HepG2 (cell line): ENCODE measurements around the gene HOXA11. TPM values are rescaled to one million over a fixed set of nuclear protein-coding genes. Genes with fewer than 3 reads are reported as not detected.
A peak's percentile ranks its signal among the peaks of the same experiment; 100 is the strongest.

Experiments used
- DMTF1 ChIP-seq: sonication (generic); formaldehyde crosslinking; IDR thresholded peaks from 2 replicates; pipeline ENCODE4 v1.4.0; 2020; ENCODE audit warnings: mild to moderate bottlenecking, missing genetic modification reagents
- JUND ChIP-seq: sonication (generic); formaldehyde crosslinking; IDR thresholded peaks from 2 replicates; pipeline ENCODE4 v1.8.0; 2022; ENCODE audit warnings: mild to moderate bottlenecking, missing genetic modification reagents
- KDM5B ChIP-seq: sonication (generic); formaldehyde crosslinking; IDR thresholded peaks from 2 replicates; pipeline ENCODE4 v1.4.0; 2020; ENCODE audit warnings: missing genetic modification reagents, mild to moderate bottlenecking, borderline replicate concordance
- PAXIP1 ChIP-seq: sonication (generic); formaldehyde crosslinking; conservative IDR thresholded peaks from 2 replicates; pipeline ENCODE4 v1.4.0; 2020; ENCODE audit warnings: mild to moderate bottlenecking, missing genetic modification reagents, moderate library complexity
- PHF20 ChIP-seq: sonication (generic); formaldehyde crosslinking; IDR thresholded peaks from 2 replicates; pipeline ENCODE4 v1.5.0; 2020; ENCODE audit warnings: mild to moderate bottlenecking, missing genetic modification reagents
- TAF15 ChIP-seq: fragments of 200-400 bp; formaldehyde crosslinking; IDR thresholded peaks from one replicate; pipeline ENCODE4 v1.6.1; 2018; ENCODE audit warnings: mild to moderate bottlenecking, low read depth, low read length; ENCODE audit not compliant: poor library complexity, severe bottlenecking
- TBP ChIP-seq: sonication (generic); formaldehyde crosslinking; IDR thresholded peaks from 2 replicates; pipeline ENCODE4 v1.5.0; 2020; ENCODE audit warnings: missing genetic modification reagents
- TBX2 ChIP-seq: sonication (generic); formaldehyde crosslinking; IDR thresholded peaks from 2 replicates; pipeline ENCODE4 v1.5.0; 2020; ENCODE audit warnings: missing genetic modification reagents, mild to moderate bottlenecking, borderline replicate concordance
- ZBTB49 ChIP-seq: sonication (generic); formaldehyde crosslinking; IDR thresholded peaks from 2 replicates; pipeline ENCODE4 v1.4.0; 2020; ENCODE audit warnings: missing genetic modification reagents, borderline replicate concordance
- ZMAT3 ChIP-seq: sonication (generic); formaldehyde crosslinking; conservative IDR thresholded peaks from 2 replicates; pipeline ENCODE4 v1.7.0; 2021; ENCODE audit warnings: missing genetic modification reagents
- ZNF18 ChIP-seq: sonication (generic); formaldehyde crosslinking; IDR thresholded peaks from 2 replicates; pipeline ENCODE4 v1.8.0; 2022; ENCODE audit warnings: mild to moderate bottlenecking, missing genetic modification reagents; ENCODE audit not compliant: insufficient replicate concordance
- ZNF367 ChIP-seq: sonication (generic); formaldehyde crosslinking; IDR thresholded peaks from 2 replicates; pipeline ENCODE4 v1.4.0; 2020; ENCODE audit warnings: missing genetic modification reagents, borderline replicate concordance
- ZNF580 ChIP-seq: IDR thresholded peaks from 2 replicates; pipeline ENCODE4 v1.6.1; 2016; ENCODE audit warnings: low read depth, borderline replicate concordance
- ZNF878 ChIP-seq: sonication (generic); formaldehyde crosslinking; IDR thresholded peaks from 2 replicates; pipeline ENCODE4 v1.8.1; 2023; ENCODE audit warnings: mild to moderate bottlenecking, missing genetic modification reagents, moderate library complexity
- polyA plus RNA-seq, 8 experiments: library from polyadenylated mRNA; depleted of rRNA in 3 of 8; stranded (reverse) in 7 of 8; unstranded in 1 of 8; fragments of >200 nt; fragmentation: Illumina TruSeq in 4 of 8; extraction: Trizol in 4 of 8; gene quantifications; 2 replicates each; pipeline versions ENCODE4 v1.2.1 to v1.2.3, GENCODE V29; 2011 to 2016; ENCODE audit warnings: low read depth in 4 of 8, missing spikeins in 1 of 8, mixed read lengths in 1 of 8; ENCODE audit not compliant: insufficient read depth in 1 of 8
- total RNA-seq, 5 experiments: library from RNA; depleted of rRNA; stranded (reverse); fragments of >200 nt; fragmentation: Illumina TruSeq; extraction: Trizol; gene quantifications; 2 replicates each; pipeline ENCODE4 v1.2.3, GENCODE V29; 2016; ENCODE audit warnings: low read depth in 1 of 5

HOXA11 gene
- total and polyA plus RNA-seq, 2 of the 13 experiments (the other 11 are each of a cell fraction or from before 2014, with no cell fraction given): not detected

- no peak for TF ChIP-seq ZNF580 (CRISPR knock-in tag)
- peak; percentile 74 for TF ChIP-seq TBX2 (CRISPR knock-in tag)
- no peak for TF ChIP-seq ZNF18 (CRISPR knock-in tag)
- TF ChIP-seq KDM5B (CRISPR knock-in tag): no peak
- TF ChIP-seq TBP (CRISPR knock-in tag): no peak
- TF ChIP-seq ZNF878 (CRISPR knock-in tag): no peak
- no peak for TF ChIP-seq DMTF1 (CRISPR knock-in tag)
- TF ChIP-seq PAXIP1: peak; percentile 82
- no peak for TF ChIP-seq TAF15
- no peak for TF ChIP-seq PHF20 (CRISPR knock-in tag)
- TF ChIP-seq ZBTB49: no peak
- no peak for TF ChIP-seq ZMAT3 (CRISPR knock-in tag)
- TF ChIP-seq JUND (CRISPR knock-in tag): no peak
- no peak for TF ChIP-seq ZNF367 (CRISPR knock-in tag)
Observed at GRCh38 chr7:27133409-27134231, 51.4 kb downstream of the HOXA11 start (continued).
